ENCODE measurements around the gene SMCP. TPM values are rescaled to one million over a fixed set of nuclear protein-coding genes. Genes with fewer than 3 reads are reported as not detected.

SMCP gene
- total RNA-seq, 1 experiment from 2014 or later, result not detected

GRCh38 chr1:152904688-152905440, 26.7 kb downstream of the SMCP start (continued):
- TF ChIP-seq ZBTB33 (IDR thresholded peaks at IDR 0.05; ENCODE audit: extremely low read depth, insufficient replicate concordance, low read length) (no peak), SRF (IDR thresholded peaks at IDR 0.05; ENCODE audit: low read depth) (no peak), SP1 (IDR thresholded peaks at IDR 0.05; ENCODE audit: low read depth) (no peak), POLR2AphosphoS5 (IDR thresholded peaks at IDR 0.05; ENCODE audit: low read depth, low read length) (no peak), CTCF (IDR thresholded peaks at IDR 0.05 in 2 of 3, conservative IDR thresholded peaks at IDR 0.05 in 1 of 3; ENCODE audit: borderline replicate concordance in 1 of 3, insufficient read depth in 1 of 3, low read depth in 2 of 3, low read length in 2 of 3) (no peak), FOSL1 (IDR thresholded peaks at IDR 0.05; ENCODE audit: low read depth) (no peak)

- H3K9me2 ChIP-seq (ENCODE audit: insufficient read depth), result no peaks in the 10 kb centered on the region
- no peaks in the 10 kb centered on the region for H4K20me1 ChIP-seq (ENCODE audit: insufficient read depth)
- ATAC-seq (peak; percentile 84), DNase-seq (ENCODE audit: low read depth, low spot score) (peak; percentile 16)
- no peaks in the 10 kb centered on the region for H3K36me3 ChIP-seq (ENCODE audit: control insufficient read depth in 1 of 2, insufficient read depth in 2 of 2, low read length in 2 of 2)
- no TSS peak for BruUV-seq (replicated peaks)
- no peaks in the 10 kb centered on the region for H3K79me2 ChIP-seq (ENCODE audit: insufficient read depth, low read length)
- intact Hi-C loops (cut with micrococcal nuclease), result no loop called here
- peaks cover 0 to 28% of the 10 kb centered on the region in 2 experiments; a peak in 1 of 4 replicates for H3K4me1 ChIP-seq (ENCODE audit: control insufficient read depth in 1 of 2, insufficient read depth in 2 of 2, low read length in 2 of 2)
- H3K9ac ChIP-seq (ENCODE audit: low read length), result no peak overlapping the region
- no peaks in the 10 kb centered on the region for H3K9me3 ChIP-seq (ENCODE audit: control insufficient read depth in 1 of 2, insufficient read depth in 1 of 2, low read depth in 1 of 2, low read length in 2 of 2)
- CTCF ChIA-PET, result no interaction called here
- RAD21 ChIA-PET (ENCODE audit: low non-redundant PET in 1 of 2, low total read pairs in 2 of 2, uncharacterized antibody in 2 of 2, unreplicated experiment in 2 of 2), result no interaction called here
- H2AFZ ChIP-seq (ENCODE audit: low read depth, low read length, poor library complexity, severe bottlenecking), result no peak overlapping the region
- H3K4me3 ChIP-seq (replicated peaks in 1 of 2; ENCODE audit: low read depth in 1 of 2, low read length in 2 of 2), result no peak overlapping the region
- peak overlapping the region; percentile 23; the same call in 1 of the 2 replicates for H3K4me2 ChIP-seq (ENCODE audit: low read length)
- POLR2A ChIA-PET, result no interaction called here
- peaks cover 51% of the 10 kb centered on the region; the same call in 1 of the 2 replicates for H3K27me3 ChIP-seq (ENCODE audit: insufficient read depth, low read length)
- no peak overlapping the region for H3K27ac ChIP-seq (ENCODE audit: low read depth, low read length)
- TF ChIP-seq MAX (IDR thresholded peaks at IDR 0.05) (no peak), JUND (IDR thresholded peaks at IDR 0.05) (no peak), YY1 (IDR thresholded peaks at IDR 0.05; ENCODE audit: extremely low read depth, insufficient replicate concordance, low read depth, low read length) (no peak), CBX3 (IDR thresholded peaks at IDR 0.05; ENCODE audit: low read depth) (no peak), ZBTB33 (IDR thresholded peaks at IDR 0.05; ENCODE audit: extremely low read depth, insufficient replicate concordance, low read length) (no peak), REST (IDR thresholded peaks at IDR 0.05; ENCODE audit: low read depth) (no peak), EZH2phosphoT487 (IDR thresholded peaks at IDR 0.05; ENCODE audit: borderline replicate concordance) (no peak), SIN3A (IDR thresholded peaks at IDR 0.05; ENCODE audit: low read depth) (no peak)
Observed at GRCh38 chr1:152906023-152906565, 28.0 kb downstream of the SMCP start.

Measured in HCT116 (cell line).